Measurements from ENCODE around the gene CLEC3B.

CLEC3B gene

GRCh38 chr3:45003859-45004258, 22.2 kb upstream of the CLEC3B start:
- DNase-seq, result no peak

GRCh38 chr3:45007091-45007490, 19.0 kb upstream of the CLEC3B start:
- DNase-seq, result no peak

- DNase-seq, result no peak
Observed at GRCh38 chr3:45008117-45008516, 18.0 kb upstream of the CLEC3B start.

GRCh38 chr3:45009868-45010267, 16.2 kb upstream of the CLEC3B start:
- no peak for DNase-seq

GRCh38 chr3:45010811-45011333, 15.2 kb upstream of the CLEC3B start:
- no peak for DNase-seq

GRCh38 chr3:45011756-45012508, 14.2 kb upstream of the CLEC3B start:
- DNase-seq, result no peak

- DNase-seq, result no peak
Observed at GRCh38 chr3:45012577-45012976, 13.5 kb upstream of the CLEC3B start.

GRCh38 chr3:45016916-45017315, 9.2 kb upstream of the CLEC3B start:
- DNase-seq, result no peak

- no peak for DNase-seq
Observed at GRCh38 chr3:45017821-45018220, 8.3 kb upstream of the CLEC3B start.

- peak in 1 of 2 donors; percentile 19 for DNase-seq
Observed at GRCh38 chr3:45020534-45020933, 5.6 kb upstream of the CLEC3B start.

- no peak for DNase-seq
Observed at GRCh38 chr3:45021524-45022297, 4.4 kb upstream of the CLEC3B start.

- no peak for DNase-seq
Observed at GRCh38 chr3:45023675-45024074, 2.4 kb upstream of the CLEC3B start.

- no peak for DNase-seq
Observed at GRCh38 chr3:45024542-45025255, 1.4 kb upstream of the CLEC3B start.

- DNase-seq, result no peak
Observed at GRCh38 chr3:45026957-45027356, 854 bp downstream of the CLEC3B start.

- no peak for DNase-seq
Observed at GRCh38 chr3:45027441-45027840, 1.3 kb downstream of the CLEC3B start.

- DNase-seq, result no peak
Observed at GRCh38 chr3:45029216-45029615, 3.1 kb downstream of the CLEC3B start.

- no peak for DNase-seq
Observed at GRCh38 chr3:45029661-45030060, 3.6 kb downstream of the CLEC3B start.

GRCh38 chr3:45031531-45031930, 5.4 kb downstream of the CLEC3B start:
- no peak for DNase-seq

- DNase-seq, result no peak
Observed at GRCh38 chr3:45032113-45032512, 6.0 kb downstream of the CLEC3B start.

- DNase-seq, result no peak
Observed at GRCh38 chr3:45033791-45034190, 7.7 kb downstream of the CLEC3B start.

GRCh38 chr3:45034612-45035252, 8.6 kb downstream of the CLEC3B start:
- peak in 1 of 2 donors; percentile 42 for DNase-seq

GRCh38 chr3:45035441-45036301, 9.6 kb downstream of the CLEC3B start:
- no peak for DNase-seq
